Forelimb muscle (tissue), 1 donor: ENCODE results near the gene SEMA3B. TPM values are rescaled to one million over a fixed set of nuclear protein-coding genes. Genes with fewer than 3 reads are reported as not detected.
"Not testable (repeated sequence)": the region's sequence is repeated elsewhere in the genome, so short reads cannot be mapped to it uniquely, and the experiment has no call there.

ENCODE experiments used
- DNase-seq: peaks from one replicate; pipeline ENCODE4 v3.0.0-alpha.2; 2013; ENCODE audit warnings: low read depth
- polyA plus RNA-seq: library from polyadenylated mRNA; unstranded; fragments of 120-200 nt; gene quantifications from one replicate; pipeline ENCODE4 v1.2.1, GENCODE V29; 2013; ENCODE audit not compliant: insufficient read length

Gene SEMA3B
- polyA plus RNA-seq, result 36.7 TPM

DNA sequence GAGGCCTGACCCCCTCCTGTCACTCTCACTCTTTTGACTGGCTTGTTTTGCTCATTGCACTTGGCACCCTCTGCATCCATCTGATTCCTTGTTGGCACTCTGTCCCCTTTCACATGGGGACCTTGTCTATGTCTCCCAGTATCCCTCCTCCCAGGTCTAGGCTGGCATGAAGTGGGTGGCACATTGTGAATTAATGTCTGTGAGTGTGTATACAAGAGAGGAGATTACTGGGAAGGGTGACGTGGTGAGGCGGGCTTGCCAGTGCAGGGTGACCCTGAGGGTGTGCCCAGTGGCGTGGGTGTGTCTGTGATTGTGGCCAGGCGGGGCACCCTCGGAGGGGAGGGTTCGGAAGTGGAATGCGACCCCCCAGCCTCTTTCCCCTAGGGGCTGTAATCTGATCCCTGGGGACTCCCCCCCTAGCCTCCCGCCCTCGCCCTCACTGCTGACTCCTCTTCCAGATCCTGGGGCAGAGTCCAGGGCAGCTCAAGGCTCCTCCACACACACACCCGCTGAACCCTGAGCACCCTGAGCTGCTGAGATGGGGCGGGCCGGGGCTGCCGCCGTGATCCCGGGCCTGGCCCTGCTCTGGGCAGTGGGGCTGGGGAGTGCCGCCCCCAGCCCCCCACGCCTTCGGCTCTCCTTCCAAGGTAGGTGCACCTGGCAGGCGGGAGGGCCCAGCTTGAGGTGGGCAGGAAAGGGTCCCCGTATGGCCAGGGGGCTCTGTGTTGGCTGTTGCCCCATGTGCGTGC, at the start of gene SEMA3B:
TSS of gene SEMA3B (plus strand) at position 445 of the 749 bp plus-strand sequence. CDS start at position 539, 94 bp downstream.
- DNase-seq, result no peak

DNA sequence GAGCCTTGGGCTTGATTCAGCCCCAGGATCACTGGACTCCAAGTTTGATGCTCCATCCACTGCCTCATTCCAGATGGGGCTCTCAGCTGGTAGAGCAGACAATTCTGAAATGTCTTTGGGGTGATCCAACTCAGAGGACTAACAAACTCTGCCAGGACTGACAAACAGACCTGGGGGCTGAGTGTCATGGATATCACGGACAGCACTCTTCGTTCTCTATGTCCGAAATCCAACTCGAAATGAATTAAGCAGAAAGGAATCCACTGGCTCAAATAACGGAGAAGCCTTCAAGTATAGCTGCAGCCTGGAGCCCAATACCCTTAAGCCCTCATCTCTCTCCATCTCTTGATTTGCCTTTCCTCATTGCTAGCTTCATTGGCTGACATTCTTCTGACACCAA, 49.7 kb upstream of the SEMA3B start:
- no peak for DNase-seq

DNA sequence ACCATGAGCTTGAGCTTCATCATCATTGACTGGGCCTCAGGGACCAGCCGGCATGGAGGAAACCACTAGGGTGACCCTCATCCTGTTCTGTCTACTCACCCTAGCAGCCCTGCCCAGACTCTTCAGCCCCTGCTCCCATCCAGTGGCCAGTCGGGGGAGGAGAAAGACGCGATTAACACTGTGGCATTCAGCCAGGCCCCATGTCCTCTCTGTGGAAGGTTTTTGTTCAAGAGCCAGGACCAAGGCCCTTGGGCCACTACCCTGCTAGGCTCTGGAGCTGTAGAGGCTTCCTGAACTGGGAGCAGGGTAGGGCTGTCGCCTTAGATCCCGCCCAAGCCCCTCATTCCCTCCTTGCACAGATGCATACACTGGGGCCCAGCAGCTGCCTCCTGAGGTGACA, 48.8 kb upstream of the SEMA3B start:
- DNase-seq, result no peak

DNA sequence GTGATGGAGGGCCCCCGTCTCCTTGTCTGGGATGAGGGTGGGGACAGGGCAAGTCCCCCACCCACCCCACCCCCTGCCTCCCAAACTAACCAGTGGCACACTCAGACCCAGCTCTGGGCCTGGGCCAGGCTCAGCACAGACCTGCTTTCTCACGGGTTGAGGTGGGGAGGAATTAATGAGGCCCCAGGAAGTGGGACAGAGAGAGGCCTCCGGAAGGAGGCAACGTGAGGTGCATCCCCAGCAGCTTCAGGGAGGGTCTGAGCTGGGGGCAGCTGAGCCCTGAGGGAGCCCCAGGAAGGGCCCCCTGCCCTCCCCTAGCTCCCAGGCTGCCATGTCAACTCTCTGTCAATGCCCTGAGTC, 47.9 kb upstream of the SEMA3B start:
- DNase-seq, result no peak

DNA sequence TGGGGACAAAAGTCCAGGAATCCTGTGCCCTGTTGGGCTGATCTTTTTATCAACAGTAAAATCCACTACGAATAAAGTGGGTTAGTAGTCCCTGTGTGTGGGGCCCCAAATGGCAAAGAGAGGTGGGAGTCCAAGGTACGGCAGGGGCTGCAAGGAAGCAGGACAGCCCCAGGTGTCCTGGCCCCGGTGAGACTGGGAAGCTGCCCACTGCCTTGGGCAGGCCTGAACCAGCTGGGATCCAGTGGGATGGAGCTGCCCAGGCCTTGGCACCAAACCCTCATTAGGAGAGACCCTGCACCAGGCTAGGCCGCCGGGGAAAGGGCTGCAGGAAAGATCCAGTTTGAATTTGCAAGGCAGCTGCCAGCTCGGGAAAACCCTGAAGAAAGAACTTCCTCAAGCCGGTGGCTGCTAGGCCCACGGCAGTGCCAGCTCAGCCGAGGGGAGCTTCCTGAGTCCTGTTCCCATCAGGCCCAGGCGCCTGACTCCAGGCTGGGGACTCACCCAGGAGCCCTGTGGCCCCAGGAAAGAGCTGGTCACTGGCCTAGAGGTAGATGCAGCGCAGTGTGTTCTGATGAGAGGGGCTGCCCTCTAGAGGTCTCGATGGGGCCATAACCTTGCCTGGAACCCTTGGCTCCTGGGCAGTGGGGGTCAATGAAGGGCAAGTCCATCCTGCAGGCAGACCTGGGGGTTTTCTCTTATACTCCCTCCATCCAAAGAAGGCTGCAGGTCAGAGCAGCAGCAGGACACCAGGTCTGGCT, 47.4 kb upstream of the SEMA3B start:
- no peak for DNase-seq

DNA sequence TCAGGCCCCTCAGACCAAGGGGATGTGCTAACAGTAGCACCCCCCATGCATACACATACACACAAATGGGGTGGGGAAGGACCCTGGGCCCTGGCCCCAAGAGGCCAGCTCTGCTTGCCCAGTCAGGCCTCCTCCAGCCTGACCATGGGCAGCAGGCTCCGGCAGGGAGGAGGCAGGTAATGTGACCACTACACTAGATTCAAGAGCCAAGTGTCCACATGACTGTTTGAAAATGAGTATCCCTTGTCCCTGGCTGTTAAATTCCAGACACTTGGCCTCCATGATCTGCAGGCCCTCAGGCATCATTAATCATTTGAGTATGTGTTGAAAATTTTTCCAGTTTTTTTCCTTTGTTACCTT, 46.8 kb upstream of the SEMA3B start:
- no peak for DNase-seq

DNA sequence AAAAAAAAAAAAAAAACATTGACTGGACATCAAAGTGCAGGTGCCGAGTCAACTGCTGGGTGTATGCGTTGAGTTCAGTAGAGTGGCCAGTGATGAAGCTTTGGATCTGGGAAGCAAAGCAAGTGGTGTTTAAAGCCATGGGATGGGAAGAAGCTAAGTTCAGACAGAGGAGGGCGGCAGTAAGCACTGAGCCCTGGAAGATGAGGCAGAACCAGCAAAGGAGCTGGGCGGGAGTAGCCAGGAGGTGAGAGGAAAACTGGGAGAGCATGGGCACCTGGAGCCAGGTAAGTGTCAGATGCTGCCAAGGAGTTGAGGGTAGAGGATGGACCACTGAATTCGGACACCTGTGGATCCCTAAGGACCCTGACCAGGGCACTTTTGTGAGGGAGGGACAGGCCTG, 44.3 kb upstream of the SEMA3B start:
- no peak for DNase-seq

DNA sequence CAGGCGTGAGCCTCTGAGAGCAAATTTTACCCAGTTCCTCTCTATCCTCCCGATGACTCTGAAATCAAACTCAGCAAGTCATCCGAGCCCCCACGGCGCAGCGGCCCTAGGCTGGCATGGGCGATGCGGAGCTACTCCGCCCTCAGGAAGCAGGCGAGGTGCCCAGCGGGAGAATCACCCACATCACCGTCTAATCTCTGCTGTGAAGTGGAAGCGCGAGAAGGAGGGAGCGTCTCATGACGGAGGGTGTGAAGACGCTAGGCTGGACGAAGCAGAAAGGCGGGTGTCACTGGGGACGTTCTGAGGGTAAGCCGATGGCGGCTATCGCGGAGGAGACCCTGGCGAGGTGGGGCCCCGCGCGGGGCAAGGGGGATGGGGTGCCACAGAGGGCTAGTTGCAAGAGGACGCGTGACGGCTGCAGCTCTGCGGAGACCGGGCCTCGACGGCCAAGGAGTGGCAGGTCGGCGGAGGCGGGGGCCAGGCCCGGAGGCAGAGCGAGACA, 42.0 kb upstream of the SEMA3B start:
- no peak for DNase-seq

DNA sequence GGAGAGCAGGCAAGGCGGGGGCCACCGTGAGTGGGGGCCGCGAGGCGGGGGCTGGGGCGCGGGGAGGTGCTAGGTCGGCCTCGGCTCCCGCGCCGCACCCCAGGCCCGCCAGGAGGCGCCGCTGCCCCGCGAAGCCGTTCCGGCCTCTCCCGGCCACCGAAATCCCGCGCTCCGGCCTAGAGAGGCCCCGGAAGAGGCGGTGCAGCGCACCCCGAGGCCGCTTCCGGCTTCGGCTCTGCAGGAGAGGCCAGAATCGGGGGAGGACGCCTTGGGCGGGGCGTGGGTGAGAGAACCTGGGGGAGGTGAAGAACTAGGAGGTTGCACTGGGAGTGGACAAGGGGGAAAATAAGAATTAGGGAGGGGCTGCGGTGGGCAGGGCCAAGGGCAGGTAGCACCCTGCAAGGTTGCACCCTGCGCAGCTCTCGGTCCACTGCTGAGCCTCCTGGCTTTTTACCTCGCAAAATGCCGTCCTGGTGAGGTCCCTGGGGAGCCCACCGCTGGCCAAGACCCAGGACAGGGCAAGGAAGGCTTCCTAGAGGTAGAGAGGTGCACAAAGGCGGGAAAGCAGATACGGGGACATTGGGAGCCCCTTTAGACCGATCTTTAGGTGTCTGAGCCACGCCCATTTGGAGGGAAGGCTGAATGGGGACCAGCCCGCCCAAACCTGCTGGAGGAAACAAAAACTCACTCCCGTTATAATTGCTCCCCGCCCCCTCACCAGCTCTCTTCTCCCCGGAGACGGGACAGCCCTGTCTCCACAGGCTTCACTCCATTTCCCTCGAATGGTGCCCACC, 41.4 kb upstream of the SEMA3B start:
- DNase-seq, result peak; percentile 74

DNA sequence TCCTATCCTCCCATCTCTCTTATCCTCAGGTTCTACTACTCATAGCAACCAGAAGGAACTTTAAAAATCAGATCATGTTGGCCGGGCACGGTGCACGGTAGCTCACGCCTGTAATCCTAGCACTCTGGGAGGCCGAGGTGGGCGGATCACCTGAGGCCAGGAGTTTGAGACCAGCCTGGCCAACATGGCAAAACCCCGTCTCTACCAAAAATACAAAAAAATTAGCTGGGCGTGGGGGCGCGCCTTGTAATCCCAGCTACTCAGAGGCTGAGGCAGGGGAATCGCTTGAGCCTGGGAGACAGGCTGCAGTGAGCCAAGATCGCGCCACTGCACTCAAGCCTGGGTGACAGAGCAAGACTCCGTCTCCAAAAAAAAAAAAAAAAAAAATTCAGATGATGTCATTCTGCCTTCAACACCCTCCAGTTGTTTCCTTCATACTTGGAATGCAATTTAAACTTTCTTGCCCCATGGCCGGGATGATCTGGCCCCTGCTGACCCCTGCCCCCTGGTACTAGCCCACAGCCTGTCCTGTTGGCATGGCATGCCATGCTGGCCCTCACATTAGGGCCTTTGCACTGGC, 40.7 kb upstream of the SEMA3B start:
- DNase-seq, result not testable (repeated sequence)

DNA sequence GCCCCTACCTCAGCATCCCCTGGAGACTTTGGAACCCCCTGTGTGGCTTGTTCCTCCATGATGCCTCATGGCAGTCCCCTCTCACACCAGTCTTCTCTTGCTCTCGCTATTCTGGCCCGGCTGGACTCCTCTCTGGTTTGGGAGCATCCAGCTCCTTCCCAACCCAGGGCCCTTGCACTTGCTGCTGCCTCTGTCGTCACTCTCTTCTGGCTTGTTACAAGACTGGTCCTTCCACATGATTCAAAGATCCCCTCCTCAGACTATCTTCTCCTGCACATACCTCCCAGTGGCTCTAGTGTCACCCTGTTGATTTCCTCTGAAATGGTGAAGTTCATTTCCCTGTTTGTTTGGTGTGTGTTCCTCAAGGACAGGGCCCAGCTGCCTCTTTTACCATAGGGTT, 39.5 kb upstream of the SEMA3B start:
- DNase-seq, result no peak

DNA sequence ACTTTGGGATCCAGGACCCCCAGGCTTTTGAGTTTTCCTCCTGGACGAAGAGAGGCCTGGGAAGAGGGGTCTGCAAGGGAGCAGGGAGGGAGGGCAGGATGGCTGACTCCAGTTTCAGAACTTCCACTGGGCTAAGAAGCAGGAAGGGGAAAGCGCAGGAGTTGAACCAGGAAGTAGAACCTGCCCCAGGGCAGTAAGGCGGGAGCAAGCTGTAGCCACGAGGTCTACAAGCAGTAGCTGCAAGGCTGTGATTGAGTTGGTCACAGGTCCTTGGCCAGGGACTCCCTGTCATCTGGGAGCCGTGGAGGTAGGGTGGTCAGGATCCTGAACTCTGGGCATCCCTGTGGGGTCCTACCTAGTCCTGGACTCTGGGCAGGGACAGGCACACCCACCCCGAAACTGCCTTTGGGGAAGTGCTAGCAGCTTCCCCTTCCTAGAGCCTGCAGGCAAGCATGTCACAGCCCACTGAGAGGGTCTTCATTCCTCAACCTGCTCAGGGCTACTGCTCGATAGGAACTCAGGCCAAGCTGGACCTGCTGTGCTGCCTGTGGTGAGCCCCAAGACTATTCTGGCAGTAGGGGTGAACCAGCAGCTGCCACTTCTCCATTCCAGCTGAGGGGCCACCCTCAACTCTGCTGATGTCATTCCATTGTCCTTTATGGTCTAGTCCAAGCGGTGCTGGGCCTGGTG, 38.7 kb upstream of the SEMA3B start:
- no peak for DNase-seq

DNA sequence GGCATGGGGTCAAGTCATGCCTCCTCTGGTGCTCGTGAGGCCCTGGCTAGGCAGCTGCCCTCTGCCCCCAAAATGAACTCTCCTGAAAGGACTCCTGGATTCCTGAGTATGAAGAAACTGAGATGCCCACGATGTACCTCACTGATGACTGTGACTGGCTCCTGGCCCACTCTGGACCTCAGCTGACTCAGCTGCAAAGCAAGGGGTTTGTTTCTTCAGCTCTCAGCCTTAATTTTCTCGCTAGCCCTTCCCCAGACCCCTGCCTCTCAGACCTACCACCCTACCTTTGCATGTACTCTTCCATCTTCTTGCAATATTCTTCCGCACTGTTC, 38.2 kb upstream of the SEMA3B start:
- DNase-seq, result no peak

DNA sequence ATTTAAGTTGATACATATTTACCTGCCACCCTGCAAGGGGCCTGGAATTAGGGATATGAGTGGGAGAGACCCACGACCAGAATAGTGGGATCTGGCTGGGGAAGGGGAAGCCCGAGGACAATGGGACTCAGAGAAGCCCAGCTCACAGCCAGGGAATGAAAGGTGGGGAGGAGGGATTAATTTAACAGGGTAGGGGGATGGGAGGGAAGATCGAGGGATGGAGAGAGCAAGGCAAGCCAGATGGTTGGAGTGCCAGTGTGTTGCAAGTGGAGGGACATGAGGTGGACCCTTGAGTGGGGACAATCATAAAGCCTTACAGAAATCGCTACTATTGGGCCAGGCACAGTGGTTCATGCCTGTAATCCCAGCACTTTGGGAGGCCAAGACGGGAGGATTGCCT, 37.4 kb upstream of the SEMA3B start:
- DNase-seq, result no peak

DNA sequence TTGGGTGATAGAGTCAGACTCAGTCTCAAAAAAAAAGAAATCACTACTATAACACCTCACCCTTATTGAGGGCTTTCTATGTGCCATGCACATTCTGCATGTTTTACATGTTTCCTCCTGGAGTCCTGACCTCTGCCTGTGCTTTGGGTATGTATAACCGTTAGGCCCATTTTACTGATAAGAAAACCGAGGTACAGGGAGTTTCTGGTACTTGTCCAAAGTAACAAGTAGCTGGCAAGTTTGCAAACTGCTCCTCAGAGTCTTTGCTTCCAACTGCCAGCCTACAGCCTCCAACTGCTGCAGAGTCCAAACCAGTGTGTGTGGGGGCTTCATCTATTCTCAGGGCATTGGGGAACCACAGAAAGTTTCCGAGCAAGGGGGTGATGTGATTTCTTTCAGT, 36.6 kb upstream of the SEMA3B start:
- DNase-seq, result no peak

DNA sequence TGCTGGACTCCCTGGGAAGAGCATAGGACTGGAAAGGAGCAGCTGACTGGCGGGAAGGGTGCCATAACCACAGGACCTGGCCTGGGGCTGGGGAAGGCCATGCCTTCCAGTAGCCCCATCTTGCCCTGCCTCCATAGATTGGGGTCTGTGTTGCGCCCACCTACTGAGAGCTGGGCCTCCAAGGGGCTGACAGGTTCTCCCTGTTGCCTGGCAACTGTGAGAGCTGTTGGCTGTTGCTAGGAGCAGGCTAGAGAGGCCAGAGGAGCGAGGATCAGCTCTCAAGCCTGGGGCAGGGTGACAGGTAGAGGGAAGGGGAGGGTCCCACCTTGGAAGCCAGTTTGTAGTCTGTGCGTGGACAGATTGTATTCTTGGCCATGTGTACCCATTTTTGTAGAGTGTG, 35.8 kb upstream of the SEMA3B start:
- no peak for DNase-seq

DNA sequence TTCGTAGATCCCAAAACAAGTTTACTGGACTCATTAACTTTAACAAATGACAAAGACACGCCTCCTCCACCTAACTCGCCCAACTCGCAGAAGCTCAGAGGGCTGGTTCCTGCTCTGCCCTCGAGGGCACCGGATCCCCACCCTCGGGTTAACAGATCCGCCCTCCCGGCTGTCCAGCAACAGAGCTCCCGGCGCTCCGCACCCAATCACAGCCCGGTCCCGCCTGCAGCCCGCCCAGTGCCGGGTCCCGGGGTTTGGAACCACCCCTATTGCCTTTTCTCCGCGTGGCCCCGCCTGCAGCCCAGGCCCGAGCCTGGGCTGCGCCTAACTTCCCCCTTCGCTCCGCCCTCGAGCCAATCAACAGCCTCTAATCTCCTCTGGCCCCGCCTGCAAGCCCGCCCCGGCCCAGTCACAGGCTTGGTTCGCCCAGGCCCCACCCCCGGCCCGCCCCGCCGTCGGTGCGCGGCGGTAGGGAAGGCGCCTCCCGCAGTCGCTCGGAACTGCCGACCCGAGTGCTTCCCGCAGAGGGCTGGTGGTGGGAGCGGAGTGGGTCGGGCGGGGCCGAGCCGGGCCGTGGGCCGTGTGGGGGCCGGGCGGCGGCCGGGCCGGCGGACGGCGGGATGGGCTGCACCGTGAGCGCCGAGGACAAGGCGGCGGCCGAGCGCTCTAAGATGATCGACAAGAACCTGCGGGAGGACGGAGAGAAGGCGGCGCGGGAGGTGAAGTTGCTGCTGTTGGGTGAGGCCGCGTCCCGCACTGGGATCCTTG, 33.0 kb upstream of the SEMA3B start, which contains the start of gene GNAI2:
TSS of gene GNAI2 (plus strand) at position 489 of the 768 bp plus-strand sequence. CDS start at position 621, 132 bp downstream.
- DNase-seq, result peak; percentile 95

DNA sequence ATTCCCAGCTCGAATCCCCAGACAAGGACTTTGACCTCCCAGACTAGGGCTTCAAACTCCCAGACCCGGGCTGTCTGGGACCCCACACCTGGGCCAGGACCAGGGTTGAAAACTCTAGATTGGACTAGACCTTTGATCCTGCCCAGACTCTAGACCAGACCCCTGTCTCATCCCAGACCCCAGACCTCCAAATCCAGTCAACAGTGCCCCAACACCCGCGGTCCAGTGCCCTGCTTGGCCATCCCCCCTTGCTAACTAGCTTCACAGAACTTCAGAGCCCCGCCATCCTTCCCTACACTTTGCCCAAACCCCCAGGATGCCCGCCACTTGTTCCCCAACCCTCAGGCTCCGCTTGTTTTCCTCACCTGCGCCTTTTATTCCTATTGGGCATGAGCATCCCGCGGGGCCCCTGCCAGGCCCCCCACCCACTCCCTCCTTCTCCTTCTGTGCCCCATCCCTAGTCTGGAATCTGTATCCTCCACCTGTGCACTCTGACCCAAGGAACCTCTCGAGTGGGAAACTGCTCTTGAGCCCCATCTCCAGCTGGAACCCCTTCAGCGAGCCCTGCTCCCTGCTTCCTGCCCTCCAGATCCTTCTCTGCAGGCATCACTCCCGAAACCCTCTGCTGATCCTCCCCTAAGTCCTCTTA, 32.3 kb upstream of the SEMA3B start:
- no peak for DNase-seq

DNA sequence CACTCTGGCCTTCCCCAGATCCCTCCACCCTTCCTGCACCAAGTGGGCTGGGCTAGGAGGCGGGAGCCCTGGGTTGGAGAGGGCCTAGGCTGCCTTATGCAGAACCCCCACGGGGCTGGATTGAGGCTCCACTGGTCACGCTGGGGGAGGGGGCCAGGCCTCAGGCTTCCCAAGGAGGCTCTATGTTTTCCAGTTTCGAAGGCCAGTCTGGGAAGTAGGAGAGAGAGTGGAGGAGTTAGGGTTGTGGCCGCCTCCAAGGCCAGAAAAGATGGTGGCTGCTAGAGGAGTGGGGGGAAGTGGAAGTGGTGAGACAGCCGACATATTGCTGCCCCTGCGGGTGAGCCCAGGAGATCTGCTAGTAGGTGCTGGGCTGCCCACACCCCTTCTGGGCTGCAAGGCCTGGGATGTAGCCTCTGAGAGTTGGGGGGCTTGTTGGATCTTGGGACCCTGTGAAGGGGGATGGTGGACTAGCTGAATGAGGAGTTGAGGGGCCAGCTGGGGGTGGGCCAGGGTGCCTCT, 31.8 kb upstream of the SEMA3B start:
- DNase-seq, result no peak
